H1 (cell line): Measurements from ENCODE around the gene TMEM39B. TPM values are rescaled to one million over a fixed set of nuclear protein-coding genes. Genes with fewer than 3 reads are reported as not detected.

Experiments used
- CBX8 ChIP-seq: fragments of 300-800, 300-1000 bp; sonication (generic); IDR thresholded peaks from 2 replicates; pipeline ENCODE4 v1.7.1; 2016; ENCODE audit warnings: low read depth, low read length, borderline replicate concordance
- GABPA ChIP-seq: IDR thresholded peaks from 2 replicates; pipeline ENCODE4 v1.6.1; 2011; ENCODE audit warnings: mild to moderate bottlenecking, low read length, moderate library complexity, borderline replicate concordance; ENCODE audit not compliant: insufficient read depth
- HDAC2 ChIP-seq, 2 experiments: fragments of 300-600 bp in 1 of 2; sonication (generic) in 1 of 2; IDR thresholded peaks; 2 replicates each; pipeline ENCODE4 v1.6.1; 2011 to 2012; ENCODE audit warnings: low read depth in 2 of 2, low read length in 2 of 2, mild to moderate bottlenecking in 2 of 2, moderate library complexity in 2 of 2, borderline replicate concordance in 1 of 2, inconsistent platforms in 1 of 2
- POU5F1 ChIP-seq: IDR thresholded peaks from 2 replicates; pipeline ENCODE4 v1.6.1; 2011; ENCODE audit warnings: low read depth, mild to moderate bottlenecking, low read length, moderate library complexity
- RBBP5 ChIP-seq: IDR thresholded peaks from 2 replicates; pipeline ENCODE4 v1.7.1; 2012; ENCODE audit warnings: low read depth, mild to moderate bottlenecking, inconsistent platforms, low read length, moderate library complexity, borderline replicate concordance
- SIN3A ChIP-seq, 2 experiments: IDR thresholded peaks in 1 of 2; conservative IDR thresholded peaks in 1 of 2; 2 replicates each; pipeline ENCODE4 v1.6.1; 2011 to 2012; ENCODE audit warnings: low read length in 2 of 2, improper control_type of control experiment in 1 of 2, low read depth in 1 of 2, mild to moderate bottlenecking in 1 of 2
- SIX5 ChIP-seq: IDR thresholded peaks from 2 replicates; pipeline ENCODE4 v1.6.1; 2011; ENCODE audit warnings: mild to moderate bottlenecking, low read depth, low read length
- TEAD4 ChIP-seq: IDR thresholded peaks from 2 replicates; pipeline ENCODE4 v1.6.1; 2012; ENCODE audit warnings: low read depth, low read length, inconsistent platforms, mixed read lengths
- polyA plus RNA-seq, 7 experiments: library from polyadenylated mRNA; depleted of rRNA in 3 of 7; stranded (reverse) in 5 of 7; unstranded in 2 of 7; fragments of >200 nt in 5 of 7; fragments of 200-250 nt in 2 of 7; gene quantifications; 1 replicate in 5 of 7; 2 replicates in 1 of 7; 4 replicates in 1 of 7; pipeline versions ENCODE4 v1.2.1 to v1.2.3, GENCODE V29; 2011 to 2013; ENCODE audit warnings: missing spikeins in 2 of 7, mixed read lengths in 2 of 7
- total RNA-seq: library from RNA; stranded (reverse); fragmentation: NEBNext Ultra II Directional; extraction: Animal tissue kit (Norgen Biotek cat#: 25700); gene quantifications from 2 replicates; pipeline ENCODE4 v1.2.1, GENCODE V29; 2021

Gene TMEM39B
- total and polyA plus RNA-seq, 2 of the 8 experiments (the other 6 are each of a cell fraction or from before 2014, with no cell fraction given): 25.3 to 32.7 TPM

DNA sequence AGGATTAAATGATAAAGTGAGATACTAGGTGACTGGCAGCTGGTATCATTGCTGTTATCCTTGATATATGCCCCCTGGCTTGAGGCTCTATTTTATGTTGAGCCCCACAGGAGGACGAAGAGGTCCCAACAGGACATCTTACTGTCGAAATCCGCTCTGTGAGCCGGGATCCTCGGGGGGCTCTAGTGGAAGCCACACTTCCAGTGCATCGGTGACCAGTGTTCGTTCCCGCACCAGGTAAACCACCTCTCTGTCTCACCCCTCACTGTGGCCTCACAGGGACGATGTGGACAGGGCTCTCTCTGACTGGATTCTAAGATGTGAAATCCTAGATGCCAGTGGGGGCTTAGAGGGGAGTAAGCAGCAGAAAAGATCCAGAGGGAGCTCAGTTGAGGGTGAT, 2.1 kb downstream of the TMEM39B start (continued):
- no peak for TF ChIP-seq POU5F1
- no peak for TF ChIP-seq HDAC2 (IDR thresholded peaks at IDR 0.05; ENCODE audit: borderline replicate concordance in 1 of 2, low read depth in 2 of 2, low read length in 2 of 2)
- TF ChIP-seq GABPA: no peak
- TF ChIP-seq RBBP5: no peak
- no peak for TF ChIP-seq TEAD4
- TF ChIP-seq SIX5: no peak
- no peak for TF ChIP-seq CBX8
- no peak for TF ChIP-seq SIN3A (conservative IDR thresholded peaks at IDR 0.05 in 1 of 2, IDR thresholded peaks at IDR 0.05 in 1 of 2; ENCODE audit: low read depth in 1 of 2, low read length in 2 of 2)
- TF ChIP-seq, all 59 proteins: peak for 0
